G401.6 (cell line): ENCODE results near the gene SMARCA2.

Source experiments
- FAIRE-seq: peaks from 2 replicates; lab custom pipeline; 2012; peaks lifted over from hg19 to GRCh38; lab: Jason Lieb, UNC

The SMARCA2 gene

DNA sequence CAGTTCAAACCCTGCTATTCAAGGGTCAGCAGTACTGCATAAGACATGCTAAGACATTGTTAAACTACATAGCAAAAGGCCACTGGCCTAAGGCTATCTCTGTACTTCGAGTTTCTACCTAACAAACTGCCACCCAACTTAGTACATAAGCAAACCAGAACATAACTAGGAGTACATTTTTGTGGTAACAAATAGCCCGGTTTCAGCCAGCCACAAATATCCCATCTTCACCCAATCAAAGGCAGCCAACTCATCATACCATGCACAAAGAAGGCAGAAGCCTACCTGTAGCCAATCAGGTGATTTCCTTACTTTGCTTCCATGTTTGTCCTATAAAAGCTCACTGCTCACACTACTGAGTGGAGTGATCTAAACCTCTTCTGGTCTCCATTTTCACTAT lies 201.4 kb downstream of the SMARCA2 start:
- no peak for FAIRE-seq

DNA sequence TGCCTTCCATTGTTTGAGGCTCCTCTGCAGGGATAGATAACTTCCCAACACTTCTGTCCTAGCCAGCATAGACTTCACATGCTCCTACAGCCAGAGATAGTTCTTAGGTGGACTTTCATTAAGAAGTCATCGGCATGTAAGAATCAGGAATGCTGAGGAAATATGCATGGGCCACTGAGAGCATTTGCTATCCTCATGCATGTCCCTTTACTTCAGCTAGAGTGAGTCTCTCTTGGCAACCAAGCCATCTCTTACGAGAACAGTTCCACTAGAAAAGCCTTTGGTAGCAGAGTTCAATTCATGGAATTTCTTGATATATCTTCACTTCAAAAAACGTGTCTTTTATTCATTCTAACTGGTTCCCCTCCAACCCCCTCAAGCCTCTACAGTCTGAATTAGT lies 202.4 kb downstream of the SMARCA2 start:
- no peak for FAIRE-seq

DNA sequence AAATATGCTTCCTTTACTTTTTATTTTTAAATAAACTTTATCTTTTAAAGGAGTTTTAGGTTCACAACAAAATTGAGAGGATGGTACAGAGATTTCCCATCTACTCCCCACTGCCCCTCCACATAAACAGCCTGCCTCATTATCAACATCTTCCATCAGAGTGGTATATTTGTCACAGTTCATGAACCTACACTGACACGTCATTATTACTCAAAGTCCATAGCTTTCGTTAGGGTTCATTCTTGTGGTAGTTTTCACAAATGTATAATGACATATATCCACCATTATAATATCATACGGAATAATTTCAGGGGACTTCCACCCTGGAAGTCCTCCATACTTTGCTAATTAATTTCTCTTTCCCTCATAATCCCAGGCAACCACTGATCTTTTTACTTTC lies 204.9 kb downstream of the SMARCA2 start:
- FAIRE-seq: no peak

DNA sequence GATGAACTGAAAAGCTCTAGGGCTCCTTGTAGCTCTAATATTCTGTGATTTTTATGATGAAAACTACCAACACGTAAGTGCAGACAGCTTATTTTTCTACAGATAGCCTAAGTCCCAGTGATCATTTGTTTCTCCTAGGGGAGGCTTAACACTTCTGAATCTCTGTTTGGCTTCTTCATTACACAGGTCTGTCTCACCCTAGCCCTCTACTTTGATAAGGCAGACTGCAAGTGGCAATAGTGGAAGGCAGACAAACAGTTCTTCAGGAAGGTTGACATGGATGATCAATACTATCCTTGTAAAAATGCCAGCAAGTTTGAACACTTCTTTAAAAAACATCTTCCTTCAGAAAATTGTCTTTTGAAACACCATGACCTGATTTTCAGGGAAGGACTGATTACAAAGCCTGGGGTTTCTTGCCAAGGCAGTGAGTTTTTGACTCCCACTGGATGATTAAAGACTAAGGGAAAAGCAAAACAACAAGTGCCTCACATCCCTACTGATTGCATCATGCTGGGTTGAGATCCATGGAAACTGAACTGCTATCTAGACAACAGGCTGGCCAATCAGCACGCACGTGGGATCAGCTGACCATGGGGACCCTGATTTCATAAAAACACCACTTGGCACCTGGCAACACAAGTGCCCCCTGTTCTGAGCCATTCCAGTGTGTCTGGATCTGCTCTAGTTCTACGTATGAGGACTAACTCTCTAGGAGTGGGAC lies 212.2 kb downstream of the SMARCA2 start:
- FAIRE-seq: no peak

DNA sequence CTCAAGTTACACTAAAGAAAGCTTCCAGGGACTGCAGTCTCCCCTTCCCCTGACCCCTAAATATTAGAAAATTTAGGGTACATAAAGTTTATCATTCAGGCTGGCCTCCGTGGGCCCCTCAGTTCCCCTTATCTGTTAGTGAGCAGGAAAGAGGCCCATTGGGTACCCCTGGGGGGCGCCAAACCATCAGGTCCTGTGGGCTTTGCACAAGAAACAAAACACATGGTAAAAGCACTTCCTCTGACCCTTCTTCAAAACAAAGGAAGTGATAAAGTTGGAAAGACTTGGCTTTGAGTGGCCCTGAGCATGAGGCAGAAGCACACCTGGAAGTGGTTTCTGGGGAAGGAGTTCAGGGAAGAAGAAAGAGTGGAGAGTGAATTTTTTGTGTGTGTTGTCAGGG lies 213.0 kb downstream of the SMARCA2 start:
- no peak for FAIRE-seq

DNA sequence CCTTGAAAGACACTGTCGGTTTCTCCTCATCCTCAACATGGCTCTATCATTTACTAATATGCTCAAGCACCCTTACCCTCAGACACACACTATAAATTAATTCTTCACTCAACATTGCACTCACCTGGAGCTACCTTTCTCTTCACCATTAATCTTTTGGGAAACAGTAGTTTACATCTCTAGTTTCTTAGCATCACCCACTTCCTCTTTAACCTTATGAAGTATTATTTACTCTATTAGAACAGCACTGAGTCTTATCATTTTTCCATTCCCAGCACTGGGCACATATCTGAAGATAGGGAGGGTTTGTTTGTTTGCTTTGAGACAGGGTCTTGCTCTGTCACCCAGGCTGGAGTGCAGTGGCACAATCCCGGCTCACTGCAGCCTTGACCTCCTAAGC lies 213.5 kb downstream of the SMARCA2 start:
- FAIRE-seq: no peak

DNA sequence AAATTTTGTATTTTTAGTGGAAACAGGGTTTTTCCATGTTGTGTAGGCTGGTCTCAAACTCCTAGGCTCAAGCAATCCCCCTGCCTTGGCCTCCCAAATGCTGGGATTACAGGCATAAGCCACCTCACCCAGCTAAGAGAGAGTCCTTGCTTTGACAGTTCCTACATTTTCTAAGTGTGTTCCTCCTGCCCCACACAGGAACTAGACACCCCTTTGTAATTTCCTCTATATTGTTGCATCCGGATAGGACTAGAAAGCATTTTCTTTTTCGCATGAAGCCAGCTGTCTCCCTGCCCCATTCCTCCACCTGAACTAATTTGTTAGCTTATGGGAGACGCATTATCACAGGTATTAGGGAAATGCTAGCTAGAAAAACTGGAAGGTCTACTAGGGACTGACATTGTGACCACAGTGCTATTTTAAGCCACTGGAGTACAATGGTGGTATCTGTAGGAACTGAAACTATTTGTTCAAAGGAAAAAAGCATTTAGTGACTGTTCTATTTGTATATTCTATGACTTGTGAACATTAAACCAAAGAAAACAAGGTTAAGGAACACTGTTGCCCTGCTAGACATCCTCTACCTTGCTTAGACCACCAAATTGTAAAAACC lies 214.1 kb downstream of the SMARCA2 start:
- FAIRE-seq: no peak

DNA sequence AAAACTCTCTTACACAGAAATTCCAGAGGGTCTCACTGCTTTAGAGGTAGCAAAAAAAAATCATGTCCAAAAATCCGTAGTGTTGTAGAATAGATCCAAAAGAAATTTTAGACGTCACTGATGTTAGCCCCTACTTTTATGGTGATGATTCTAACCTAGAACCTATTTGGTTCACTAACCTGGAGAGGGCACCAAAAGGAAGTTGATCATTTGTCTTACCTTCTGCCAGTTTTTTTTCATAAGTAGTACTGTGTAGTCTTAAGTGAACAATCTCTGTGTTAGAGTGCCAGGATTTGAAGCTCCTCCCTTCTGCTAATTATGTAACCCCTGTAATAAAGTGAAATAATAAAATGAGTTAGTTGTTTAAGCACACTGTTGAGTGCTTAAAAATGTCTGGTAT lies 215.2 kb downstream of the SMARCA2 start:
- FAIRE-seq: no peak

DNA sequence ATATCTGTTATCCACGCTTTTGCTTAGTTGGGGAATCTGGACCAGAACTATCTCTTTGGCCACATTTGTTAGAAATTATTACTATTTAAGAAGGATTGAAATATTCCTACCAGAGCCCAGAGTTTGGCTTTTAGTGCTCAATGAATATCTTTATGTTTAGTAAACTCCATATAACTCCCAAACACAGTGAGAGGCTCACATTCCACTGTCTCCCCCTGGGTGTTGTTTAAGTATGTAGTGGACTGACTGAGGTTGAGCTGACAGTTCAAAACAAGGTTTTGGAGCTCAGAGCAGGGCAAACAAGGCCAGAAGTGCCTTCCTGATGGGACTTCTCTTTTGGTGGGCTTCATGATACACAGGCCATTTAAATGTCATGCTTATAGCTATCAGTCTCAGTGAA lies 216.0 kb downstream of the SMARCA2 start:
- FAIRE-seq: no peak

DNA sequence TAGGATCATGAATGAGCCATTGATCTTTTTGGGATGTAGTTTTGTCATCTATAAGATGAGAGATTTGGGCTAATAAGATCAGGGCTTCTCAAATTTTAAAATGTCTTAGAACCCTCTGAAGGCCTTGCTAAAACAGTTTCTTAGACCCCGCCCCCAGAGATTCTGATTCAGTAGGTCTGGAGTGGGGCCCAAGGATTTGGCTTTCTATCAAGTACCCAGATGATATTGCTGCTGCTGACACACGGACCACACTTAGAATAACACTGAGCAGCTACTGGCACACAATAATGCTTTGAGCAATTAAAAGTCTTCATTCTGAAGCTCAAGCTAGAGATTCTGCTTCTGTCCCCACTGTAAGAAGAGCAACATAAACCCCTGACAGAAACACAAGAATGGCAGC lies 216.7 kb downstream of the SMARCA2 start:
- no peak for FAIRE-seq

DNA sequence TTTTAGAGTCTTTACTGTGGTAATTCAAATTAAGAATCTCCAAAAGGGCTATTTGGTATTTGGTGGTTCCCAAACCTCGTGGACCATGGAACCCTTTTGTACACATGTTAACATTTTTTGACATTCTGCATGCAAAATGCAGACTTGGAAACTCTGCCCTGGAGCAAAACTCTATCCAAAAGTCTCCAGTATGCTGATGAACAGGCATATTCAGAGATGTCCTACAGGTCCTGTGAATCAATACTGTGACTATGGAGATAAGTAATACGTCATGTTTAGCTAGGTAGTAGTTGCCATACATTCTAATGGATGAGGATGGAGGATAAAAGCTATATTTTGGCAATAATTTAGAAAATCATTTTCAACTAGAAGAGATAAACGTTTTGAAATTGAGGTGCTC lies 218.1 kb downstream of the SMARCA2 start:
- FAIRE-seq: no peak

DNA sequence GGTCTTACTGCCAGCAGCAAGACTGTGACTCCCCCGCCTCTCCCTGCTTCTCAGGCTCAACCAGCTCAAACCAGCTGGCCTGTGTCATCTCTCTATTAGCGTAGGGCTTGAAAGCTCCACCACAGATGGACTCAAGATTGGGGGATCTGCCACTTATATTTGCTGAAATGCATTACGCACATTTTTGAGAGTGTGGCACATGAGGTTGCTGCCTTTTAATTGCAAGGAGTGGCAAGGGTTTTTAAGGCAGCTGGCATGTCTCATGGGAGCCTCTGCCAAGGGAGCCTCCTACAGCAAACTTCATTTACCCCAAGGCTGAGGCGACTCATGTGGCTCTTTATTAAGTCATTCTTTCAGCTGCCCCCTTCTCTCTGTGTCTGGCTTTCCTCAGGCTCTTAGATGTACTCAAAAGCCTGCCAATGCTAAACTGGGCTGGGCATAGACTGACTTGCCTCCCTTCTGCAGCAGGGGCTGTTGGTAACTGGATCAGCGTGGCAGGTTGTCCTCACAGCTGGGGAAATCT lies 219.3 kb downstream of the SMARCA2 start:
- FAIRE-seq: no peak

DNA sequence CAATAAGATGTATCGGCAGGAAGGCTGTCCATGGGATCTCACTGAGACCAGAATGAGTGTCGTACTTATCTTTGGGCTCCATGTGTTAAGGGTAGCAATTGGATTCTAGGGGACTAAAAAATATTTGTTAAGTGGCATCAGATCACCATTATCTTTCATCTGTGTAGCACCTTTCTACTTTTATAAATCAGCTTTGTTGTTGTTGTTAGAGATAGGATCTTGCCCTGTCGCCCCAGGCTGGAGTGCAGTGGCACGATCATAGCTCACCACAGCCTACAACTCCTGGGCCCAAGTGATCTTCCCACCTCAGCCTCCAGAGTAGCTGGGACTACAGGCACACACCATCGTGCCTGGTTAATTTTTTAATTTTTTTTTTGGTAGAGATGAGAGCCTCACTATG lies 220.5 kb downstream of the SMARCA2 start:
- no peak for FAIRE-seq

DNA sequence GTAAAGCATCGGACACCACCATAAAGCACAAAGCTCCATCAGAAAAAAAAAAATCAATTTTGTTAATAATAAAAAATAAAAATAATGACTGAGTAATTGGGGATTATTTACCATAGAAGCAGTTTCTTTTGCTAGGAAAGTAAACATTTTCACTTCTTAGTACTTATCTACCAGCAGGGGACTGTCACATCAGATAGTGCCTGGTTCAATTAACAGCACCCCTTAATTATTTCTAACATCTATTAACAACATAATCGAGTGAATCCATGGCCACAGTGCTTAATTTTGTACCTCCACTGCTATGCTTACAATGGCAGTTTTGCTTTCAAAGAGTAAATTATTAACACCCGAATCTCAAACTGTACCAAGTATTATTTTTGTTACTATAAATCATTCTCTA lies 221.7 kb downstream of the SMARCA2 start:
- FAIRE-seq: no peak

DNA sequence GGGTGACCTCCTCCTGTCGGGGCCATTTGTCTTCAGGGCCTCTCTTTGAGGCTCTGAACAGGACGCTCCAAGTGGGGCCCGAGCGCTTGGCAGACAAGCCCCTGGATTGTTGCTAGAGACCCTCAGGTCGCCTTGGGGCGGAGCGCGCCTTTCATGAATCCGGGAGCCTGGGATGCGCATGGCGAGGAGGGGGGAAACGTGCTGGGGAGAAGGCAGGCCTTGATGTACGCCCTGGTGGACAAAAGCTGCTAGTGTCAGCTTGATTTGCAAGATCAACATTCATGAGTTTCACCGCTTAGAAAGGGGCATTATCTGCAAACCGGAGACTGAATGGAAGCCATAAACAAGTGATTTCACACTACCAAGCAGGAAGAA lies 226.3 kb downstream of the SMARCA2 start:
- FAIRE-seq: no peak

DNA sequence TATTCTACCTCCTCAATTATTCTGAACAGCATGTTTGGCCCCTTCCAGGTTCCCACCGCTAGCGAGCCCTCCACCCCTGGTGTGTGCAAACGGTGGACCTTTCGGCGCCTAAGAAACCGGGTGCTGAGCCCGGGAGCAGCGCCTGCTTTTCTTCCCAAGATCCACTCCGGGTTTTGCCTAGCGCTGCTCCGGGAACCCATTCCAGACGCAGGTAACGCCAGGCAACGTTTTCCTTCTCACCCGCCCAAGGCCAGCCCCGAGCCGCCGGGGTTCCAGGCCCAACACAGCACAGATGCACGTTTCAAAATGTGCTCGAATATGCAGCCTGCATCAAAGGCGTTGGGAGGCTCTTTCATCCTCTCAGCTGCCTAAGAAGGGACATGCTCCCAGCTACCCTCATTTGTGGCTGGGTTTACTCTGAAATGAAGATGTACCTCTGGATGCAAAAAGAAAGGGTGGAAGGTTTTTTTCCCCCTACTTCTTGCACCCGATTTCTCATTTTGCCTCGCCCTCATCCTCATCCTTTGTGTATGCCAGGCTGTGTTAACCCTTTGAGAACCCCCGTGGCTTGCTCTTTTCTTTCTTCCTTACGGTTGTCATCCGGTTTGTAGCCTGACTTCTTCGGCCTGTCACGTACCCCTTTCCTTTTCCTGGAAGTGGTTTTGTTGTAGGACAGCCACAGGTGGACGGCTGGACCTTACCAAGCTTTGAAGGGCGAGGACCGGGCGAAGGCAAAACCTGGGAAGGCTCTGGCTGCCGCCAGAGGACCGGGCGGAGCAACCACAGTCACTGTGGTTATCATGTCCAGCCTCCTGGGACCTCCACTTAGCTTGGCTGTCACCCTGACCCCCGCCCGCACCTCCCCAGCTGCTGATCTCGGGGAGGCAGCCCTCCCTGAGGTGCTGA lies 226.9 kb downstream of the SMARCA2 start:
- FAIRE-seq: no peak

DNA sequence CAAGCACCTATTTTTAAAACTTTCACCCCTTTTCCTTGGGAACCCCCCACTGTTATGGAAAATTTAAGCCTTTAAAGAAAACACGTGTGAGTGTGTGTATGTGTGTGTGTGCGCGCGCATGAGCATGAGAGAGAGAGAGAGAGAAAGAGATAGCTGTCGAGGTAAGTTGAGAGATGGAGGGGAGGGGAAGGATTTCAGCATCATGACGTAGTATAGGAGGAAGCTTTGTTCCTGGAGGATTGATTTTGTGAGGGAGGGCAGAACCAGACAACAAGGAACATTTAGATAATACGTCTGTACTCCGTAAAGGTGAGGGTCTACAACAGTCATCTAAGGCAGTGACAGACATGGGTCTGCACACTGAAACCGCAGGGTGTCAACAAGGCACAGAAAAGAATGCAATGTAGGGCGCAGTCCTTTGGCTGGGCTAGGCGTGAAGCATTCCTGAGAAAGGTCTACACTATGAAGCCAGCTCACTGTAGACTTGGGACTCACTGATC lies 227.7 kb downstream of the SMARCA2 start:
- no peak for FAIRE-seq
